ENCODE results near the gene MKNK1.

The MKNK1 gene

DNA sequence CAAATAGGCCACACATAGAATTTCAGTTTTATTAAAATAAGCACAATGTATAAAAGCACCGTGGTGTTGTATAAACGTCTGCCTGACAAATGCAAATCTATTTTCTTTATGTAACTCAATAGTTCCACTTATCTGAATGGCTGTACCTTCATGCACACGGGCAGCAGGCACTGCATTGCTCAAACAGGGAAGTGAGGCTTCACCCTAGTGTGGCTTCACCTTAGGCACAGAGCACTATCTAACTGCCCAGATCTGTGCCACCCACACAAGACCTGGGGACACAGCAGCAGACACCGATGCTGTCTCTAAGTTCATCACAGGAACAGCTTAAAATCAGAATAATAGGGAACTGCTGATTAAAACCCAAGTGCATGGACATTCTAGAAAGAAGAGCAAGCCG lies 46.7 kb downstream of the MKNK1 start:
- DNase-seq, result peak; percentile 63 to 69

DNA sequence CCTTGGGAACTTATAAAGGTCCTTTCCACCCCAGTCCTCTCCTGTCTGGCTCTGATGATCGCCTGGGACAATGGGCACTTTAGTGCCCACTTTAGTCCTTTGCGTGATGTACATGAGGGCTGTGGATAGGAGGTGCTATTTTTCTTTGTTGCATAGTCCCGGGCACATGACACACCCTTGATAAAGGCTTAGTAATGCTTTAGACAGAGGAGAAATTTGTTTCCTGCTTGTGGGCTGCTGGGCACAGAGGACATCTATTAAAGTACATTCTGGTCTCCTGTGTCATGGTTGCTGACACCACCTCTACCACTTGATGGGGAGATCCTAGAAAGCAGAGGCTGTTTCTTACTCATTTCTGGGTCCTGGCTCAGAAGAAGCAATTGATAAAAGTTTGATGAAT lies 47.2 kb downstream of the MKNK1 start:
- peak in 1 of 2 experiments; percentile 38 for DNase-seq

DNA sequence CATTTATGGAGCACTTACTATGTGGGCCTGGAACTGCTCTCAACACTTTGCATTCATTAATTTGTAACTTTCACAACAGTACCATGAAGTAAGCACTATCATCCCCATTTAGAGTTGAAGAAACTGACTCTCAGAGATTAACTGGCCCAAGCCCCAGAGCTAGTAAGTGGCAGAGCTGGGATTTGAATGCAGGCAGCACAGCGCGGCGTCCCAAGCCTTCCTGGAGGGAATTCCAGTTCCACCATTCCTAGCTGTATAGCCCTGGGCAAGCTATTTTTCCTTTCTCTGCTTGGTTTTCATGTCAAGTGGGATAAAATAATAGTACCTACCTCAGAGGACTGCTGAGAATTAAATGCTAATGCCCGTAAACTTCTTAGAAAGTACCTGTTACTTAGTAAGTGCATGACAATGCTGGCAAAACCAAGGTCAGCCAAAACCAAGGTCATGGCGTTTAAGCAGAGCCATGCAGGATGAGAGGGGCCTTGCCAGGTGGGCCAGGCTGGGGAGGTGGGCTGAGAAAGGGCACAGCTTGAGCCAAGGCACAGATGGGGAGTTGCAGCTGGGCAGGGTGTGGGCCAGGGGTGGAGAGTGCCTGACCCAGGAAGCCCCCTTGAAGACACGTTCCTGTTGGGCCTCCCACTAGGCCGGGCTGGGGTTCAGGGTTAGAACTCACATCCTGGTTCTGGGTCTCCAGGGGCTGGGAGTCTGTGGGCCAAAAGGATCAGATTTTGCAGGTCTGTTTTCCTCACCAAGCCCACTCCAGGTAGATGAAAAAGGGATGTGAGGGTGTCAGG lies 48.0 kb downstream of the MKNK1 start:
- no peak for DNase-seq

DNA sequence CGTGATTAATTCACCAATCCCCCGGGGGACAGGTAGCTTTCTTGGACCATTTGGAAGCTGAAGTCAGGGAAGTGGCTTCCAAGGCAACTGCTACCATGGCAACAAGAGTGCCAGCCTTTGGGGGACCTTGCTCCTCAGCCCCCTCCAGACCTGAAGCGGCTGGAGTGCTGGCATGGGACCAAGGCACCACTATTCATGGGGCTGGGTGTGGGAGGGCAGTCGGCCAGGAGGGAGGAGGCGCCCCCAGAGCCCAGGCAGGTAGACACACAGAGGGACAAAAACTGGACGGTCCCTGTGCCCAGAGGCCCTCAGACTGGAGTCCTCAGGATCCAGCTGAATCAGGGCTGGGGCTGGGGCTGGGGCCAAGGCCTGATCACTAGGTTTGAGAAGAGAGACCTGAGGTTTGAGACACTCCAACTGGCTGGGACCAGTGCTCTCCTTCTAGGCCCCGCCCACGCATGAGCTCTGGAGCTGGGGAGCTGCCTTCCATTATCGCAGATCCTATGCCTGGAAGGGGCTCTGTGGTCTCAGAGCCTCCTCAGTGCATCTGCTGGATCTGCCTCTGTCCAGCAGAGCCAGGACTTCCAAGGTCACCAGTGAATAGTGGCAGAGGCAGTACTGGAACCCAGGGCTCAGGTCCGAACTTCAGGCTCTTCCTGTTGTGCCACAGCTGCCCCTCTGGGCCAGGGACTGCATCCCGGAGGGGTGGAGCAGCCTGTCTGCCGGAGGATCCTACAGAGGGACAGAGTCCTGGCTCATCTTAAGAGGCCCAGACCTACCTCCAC lies 49.3 kb downstream of the MKNK1 start:
- no peak for DNase-seq

DNA sequence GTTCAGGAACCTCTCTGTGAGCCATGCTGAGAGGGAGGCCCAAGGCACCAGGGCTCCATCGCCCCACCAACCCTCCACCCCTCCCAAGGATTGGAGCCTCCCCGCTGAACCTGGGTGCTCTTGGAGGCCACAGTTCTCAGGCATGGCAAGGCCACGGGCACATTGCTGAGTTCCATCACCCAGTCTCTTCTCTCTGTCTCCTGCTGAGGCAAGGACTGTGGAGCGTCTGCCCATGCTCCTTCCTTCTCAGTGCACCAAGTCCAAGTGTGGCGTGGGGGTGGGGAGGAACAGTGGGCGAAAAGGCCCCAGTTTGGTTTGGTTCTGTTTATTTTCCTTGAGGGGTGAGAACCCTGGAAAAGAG lies 49.9 kb downstream of the MKNK1 start:
- DNase-seq, result no peak

DNA sequence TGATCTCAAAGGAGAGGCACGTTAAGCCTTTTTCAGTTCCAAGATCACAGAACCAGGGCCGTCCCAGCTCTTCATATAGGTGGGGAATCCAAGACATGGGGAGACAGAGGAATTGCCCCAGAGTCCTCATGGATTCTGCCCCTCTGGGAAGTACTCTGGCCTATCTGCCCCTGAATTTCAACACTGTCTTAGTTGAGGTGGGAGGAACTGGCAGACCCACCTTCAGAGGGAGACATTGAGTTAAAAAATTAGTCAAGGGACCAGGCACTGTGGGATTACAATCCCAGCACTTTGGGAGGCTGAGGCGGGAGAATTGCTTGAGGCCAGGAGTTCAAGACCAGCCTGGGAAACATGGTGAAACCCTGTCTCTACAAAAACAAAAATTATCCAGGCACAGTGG lies 50.6 kb downstream of the MKNK1 start:
- no peak for DNase-seq

DNA sequence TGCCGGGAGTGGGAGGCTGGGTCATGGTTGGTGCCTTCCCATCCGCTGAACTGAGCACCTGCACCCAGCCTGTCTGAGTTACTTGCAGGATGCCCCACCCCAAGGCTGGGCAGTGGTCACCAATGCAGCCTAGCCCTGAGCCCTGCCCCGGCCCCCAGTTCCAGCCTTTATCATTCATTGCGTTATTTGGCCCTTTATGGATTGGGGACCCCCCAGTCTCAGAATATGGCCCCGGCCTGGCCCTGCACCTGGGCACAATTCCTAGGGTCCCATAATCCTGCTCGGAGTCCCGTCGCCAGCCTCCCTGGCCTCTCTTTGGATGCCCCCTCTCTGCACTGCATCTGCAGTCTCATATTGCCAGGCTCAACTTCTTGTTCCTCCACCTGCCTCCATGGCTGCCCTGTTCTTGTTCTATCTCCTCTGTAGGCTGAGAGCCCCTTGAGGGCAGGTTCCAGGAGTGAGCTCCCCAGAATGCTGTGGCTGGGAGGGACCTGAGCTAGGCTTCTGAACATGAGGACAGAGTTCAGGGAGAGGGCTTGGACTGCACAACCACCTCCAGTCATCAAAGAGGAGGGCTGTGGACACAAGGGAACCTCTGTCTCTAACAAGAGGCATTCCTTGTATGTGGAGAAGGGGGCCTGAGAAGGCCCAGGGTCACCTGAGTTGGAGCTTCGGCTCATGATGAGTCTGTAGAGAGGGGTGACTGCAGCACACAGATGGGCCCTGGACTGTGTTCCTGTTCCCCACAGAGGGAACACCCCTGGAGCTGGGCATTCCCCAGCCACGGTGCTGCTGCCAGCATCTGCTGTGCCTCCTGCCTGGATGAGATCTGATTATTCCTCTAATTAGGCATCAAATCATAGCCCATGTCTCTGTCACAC lies 51.5 kb downstream of the MKNK1 start:
- DNase-seq, result no peak

DNA sequence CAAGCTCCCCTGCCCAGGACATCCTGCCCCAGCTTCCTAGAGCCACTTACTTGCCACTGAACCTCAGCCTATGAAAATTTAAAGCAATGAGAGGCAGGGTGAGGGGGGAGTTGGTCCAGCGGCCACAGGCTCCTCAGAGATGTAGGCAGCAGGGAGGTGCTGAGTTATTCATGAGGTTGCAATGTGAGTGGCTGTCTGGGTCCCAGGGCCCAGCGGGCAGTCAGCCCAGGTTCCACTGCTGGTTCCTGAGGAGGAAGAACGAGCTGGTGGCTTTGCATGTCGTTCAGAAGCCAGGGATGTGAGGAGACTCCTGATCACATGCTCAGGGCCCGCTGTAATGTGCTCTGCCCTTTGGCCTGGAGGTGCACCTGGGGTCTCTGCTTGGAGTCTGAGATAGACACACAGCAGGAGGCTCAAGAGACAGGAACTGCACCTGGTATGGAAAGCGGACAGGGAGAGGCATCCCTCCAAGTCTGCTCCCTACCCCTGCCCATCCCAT lies 52.4 kb downstream of the MKNK1 start, which contains the start of gene KNCN:
Gene KNCN (minus strand): TSS at position 51 of the 499 bp plus-strand sequence. CDS start 432 bp downstream, outside the sequence.
- no peak for DNase-seq

DNA sequence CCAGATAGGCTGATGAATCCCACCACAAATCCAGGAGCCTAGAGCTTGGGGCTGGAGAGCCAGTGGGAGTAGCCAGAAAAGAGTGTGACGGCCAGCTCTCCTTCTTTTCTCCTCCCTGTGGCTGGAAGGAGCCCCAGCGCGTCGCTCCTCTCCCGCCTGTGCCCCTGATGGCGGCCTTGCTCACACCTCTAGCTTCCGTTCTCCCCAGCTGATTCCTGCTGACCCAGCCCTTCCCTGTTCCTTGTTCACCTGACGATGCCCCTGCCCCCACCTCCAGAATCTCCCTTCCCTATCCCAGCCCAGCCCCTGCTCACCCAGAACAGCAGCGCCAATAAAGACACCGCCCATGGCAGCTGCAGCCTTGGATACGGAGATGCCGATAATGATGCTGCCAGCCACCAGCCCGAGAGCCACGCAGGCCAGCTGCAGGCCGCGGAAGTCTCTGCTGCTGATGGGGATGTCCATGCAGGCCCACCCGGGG lies 53.3 kb downstream of the MKNK1 start:
- DNase-seq, result no peak

DNA sequence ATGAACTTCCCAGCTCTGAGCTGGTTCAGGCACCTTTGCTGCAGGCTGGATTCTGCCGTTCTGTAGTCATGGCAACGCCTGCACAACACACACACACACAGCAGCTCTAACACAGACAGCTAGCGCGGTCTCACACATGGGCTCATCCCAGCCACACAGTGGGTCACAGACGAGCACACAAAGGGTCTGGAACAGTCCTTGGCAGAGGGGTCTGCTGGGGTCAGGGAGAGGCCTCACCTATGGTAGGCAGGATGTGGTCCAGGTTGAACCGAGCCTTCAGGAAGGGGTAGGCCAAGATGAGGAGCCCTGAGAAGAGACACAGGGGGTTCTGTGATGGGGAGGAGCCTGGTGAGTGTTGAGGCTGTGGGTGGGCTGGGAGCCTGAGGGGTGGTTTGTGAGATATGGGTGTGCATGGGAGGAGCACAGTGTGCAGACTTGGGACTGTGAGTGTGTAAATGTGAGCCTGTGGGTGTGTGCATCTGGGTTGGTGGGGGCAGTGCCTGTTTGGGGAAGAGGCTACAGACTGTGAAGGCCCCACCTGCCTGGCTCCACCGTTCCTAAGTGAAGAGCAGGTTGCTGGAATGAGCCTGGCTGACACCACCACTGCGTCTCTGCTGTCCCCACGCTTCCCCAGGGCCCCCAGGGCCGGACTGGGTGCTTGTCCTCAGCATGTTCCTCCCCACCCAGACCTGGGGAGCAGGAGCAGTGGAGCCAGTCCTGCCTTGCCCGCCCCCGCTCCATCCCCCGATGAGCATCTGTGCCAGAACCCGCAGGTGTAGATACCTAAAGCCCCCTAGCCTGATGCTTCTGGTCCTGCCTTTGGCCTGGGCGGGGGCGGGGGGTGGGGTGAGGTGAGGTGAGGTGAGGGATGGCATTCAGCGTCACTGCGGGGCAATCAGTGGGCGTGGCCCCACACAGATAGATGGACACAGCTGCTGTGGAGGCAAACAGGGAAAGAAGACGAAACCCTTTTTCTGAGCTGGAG lies 54.1 kb downstream of the MKNK1 start:
- peak; percentile 51 to 64 for DNase-seq

DNA sequence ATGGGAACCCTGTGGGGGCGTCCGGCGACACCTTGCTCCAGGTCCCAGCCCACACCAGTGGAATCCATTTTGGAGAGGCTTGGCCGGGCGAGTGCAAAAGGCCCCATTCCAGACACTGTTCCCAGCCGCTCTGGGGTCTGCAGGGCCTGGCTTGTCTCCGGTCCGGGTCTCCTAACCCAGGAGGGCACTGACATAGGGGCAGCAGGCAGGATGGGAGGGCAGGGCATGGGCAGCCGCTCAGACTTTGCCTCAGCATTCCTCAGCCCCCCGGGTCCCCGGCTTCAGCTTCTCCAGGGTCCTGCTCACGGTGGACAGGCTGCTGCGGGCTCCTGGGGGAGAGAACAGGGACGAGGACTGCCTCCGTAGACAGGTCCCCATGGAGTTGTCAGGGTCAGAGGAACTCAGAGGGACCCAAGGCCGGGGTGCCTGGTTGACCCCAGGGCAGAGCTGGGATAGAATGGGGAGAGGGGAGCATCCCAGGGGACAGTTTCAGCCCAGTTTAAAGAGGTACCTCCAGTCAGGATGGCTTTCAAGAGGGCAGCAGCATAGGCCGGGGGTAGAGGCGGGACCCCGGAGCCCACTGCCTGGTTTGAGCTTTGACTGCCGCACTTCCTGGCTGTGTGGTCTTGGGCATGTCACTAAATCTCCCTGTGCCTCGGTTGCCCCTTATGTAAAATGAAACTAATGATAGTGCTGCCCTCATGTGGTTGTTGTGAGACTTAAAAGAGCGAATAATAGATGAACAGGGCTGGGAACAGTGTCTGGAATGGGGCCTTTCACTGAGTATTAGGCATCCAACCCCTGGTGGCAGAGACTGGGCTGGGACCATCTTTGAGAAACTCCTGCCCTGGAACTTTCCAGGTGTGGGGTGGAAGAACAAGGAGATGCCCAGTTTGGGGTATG lies 56.3 kb downstream of the MKNK1 start:
- DNase-seq, result peak in 1 of 2 experiments; percentile 73

DNA sequence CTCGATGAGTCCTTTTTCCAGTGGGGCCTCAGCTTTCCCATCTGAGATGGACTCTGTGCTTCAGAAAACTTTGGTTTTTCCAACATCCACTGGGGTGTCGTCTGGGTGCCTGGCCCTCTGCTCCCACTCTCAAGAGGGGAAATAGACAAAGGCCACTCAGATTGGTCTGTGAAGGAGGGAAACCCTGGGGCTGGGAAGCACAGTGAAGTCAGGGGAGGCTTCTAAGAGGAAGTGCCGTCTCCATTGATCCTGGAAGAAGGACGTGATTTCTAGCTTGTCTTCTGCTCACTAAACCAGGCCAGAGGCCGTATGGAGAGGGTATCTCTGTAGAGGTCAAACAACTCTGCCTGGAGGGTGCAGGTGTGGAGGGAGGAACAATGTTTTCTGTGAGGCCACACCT lies 57.9 kb downstream of the MKNK1 start:
- DNase-seq, result no peak

DNA sequence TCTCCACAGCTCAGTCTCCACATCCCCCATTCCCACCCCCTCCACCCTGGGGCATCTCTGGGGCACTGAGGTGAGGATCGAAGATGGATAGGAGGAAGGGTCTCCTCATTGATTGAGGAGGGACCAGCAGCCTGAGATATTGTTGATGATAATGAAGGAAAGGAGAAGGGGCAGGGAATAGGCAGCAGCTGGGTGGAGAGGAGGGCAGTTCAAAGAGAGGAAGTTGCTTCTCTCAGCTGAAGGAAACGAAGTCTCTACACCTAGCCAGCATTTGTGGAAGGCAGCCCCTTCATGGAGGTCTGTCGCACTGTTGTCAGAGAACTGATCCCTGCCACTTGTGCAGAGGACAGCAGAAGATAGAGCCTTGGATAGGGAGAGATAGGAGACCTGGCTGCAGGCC lies 58.3 kb downstream of the MKNK1 start:
- DNase-seq, result no peak

DNA sequence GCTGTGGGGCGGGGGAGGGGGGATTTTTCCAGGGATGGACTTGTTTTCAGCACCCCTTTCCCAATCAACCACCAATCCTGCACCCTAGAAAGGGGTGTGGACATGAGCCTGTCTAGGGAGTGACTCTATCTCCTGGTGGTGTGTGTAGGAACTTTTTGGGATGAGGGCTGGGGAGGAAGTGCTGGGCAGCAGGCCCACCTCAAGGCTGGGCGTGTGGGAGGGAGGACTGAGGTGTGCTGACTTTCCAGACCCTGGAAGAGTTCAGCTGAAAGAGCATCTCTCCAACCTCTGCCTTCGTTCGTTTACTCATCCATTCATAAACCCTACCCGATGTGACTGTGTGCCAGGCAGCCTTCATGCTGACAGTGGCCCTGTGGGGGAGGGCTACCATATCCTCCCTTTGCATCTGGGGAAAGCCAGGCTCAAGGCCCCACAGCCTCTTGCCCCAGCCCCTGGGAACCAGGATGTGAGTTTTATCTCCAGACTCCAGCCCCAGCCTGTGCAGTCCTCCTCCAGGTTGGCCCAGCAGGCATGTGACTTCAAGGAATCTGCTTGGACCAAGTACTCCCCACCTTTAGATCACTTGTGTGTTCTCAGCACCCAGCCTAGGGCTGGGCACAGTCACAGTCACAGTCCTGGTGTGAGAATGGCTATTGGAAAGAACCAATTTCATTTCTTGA lies 59.4 kb downstream of the MKNK1 start:
- DNase-seq, result no peak

DNA sequence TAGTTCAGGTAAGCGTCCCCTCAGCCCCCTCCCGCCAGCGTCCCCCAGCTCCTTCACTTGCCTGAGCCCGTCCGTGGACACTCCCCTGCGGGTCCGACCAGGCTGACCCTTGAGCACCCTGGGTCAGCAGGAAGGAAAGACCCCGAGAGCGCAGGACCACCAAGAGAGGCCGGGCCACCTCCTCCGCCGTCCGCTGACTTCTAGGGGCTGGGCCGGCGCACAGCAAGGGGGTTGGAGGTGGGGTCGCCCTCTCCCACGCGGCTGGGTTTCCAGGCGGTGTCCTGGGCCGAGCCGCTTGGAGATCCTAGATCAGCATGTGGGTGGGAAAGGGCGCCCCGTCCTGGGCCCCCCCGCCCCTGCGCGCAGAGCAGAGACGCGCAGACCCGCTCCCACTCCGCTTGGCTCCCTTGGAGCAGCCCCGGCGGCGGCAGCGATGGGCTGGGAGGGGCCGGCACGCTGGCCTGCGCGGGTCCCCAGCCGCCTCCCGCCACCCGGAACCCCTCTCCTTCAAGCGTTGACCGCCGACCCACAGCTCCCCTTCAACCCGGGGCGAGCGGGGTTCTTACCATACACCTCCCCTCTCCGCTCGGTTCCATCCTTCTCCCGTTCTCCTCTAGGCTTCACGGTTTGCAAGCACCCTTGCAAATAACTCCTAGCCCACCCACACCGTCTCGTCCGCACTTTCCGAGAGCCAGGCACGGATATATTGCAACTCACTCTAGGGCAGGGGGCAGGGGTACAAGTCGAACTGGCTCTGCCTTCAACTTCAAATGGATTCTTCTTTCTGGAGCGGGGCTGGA lies 60.1 kb downstream of the MKNK1 start:
- DNase-seq, result no peak

DNA sequence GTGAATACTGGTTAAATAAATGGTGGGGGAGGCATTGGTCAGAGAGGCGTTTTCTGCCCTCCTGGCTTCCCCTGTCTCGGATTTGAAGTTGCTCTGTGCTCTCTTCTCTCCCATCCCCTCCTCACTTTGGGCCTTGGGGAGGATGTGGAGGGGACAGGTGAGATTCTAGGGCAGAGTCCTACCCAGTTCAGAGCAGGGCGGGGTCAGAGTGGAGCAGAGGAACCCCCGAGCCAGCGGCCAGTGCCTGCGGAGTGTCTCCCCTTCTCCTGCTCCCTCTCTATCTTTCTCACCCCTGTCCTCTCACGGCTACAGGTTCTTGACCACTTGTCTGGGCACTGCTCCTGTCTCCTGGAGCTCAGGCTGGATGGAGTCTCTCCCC lies 60.7 kb downstream of the MKNK1 start:
- DNase-seq, result no peak

DNA sequence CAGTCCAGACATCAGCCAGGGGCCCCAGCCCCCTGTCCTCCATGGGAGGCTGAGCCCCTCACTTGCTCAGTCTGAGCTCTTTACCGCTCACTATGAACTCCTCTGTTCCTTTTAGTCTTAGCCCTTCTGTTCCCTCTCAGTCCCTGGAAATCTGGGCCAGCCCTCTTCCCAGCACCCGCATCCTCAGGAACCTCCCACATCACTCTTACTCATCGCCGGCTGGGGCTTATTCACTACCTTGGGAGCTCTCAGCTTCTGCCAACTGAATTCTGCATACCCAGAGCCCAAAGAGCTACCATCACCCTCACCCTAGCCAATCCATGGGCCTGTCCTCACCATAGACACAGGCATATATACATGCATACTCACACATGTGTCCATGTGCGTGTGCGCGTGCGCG lies 64.1 kb downstream of the MKNK1 start:
- no peak for DNase-seq

DNA sequence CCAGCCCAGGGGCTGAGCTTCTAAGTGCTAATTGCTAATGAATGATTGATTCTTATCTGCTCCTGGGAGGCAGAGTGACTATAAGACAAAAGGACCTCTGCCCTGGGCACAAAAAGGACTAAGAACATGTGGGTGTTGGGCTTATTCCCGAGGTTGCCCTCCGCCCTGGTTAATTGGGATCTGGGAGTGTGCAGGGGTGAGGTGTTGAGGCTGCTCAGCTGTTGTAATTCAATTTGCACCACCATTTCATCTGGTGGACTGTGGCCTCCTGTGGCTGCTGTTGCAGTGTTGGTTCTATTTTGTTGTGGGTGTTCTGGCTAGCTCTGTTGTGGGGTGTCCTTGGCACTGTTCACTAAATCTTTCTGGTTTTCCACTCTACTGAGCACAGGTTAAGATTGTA lies 65.9 kb downstream of the MKNK1 start:
- no peak for DNase-seq

DNA sequence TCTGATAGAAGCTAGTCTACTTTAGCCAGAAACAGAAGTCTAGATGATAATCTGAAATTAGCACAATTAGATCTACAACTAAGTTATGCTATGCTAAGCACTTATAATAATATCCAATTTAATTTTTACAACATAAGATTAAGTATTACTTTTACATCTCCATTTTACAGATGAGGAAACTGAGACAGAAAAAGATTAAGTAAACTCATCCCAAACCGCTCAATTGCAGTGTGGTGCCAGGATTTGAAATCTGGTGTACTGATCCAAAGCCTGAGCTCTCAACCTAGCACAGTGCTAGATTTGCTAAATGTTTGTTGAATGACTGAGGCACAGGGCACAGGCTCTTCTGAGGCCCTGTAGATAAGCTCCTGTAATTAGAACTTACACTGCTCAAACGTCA lies 66.4 kb downstream of the MKNK1 start:
- DNase-seq, result no peak
